ENCODE measurements around the gene MMP24. TPM values are rescaled to one million over a fixed set of nuclear protein-coding genes. Genes with fewer than 3 reads are reported as not detected.
A peak's percentile ranks its signal among the peaks of the same experiment; 100 is the strongest.

The MMP24 gene
- total and polyA plus RNA-seq, 2 experiments from 2014 or later = 0.70 to 8.5 TPM

DNA sequence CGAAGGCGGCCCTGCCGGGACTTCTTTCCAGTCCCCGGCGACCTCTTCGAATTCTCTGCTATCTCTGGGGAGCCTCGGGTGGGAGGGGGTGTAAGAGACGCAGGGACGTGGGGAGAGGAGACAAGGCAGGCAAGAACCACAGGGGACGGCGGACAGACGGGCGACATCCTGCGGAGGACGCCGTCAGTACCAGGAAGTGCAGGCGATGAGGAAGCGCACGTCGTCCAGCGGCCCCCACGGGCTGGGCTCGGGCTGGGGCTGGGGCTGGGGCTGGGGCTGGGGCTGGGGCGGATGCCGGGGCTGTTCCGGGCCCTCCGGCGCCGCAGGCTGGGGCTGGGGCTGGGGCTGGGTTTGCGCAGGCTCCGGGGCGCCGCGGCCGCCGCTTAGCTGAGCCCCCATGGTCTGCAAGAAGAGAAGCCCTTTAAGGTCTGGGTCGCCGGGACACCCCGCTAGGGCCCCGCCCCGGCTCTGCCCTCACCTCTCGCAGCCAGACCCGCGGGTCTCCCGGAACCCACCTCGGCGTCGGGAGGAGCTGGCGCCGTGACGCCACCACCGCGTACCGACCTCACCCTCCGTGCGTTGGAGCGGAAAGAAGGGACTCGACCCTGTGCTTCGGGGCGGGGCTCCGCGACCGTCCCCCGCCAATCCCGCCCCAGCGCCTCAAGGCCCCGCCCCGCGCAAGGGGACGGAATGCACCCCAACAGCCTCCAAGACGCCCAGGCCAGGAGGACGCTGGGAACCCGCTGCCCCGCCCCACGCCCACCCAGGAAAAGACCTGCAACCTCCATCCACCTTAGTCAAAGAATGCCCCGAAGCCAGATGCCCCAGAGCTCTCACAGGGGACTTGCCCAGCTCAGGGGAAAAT, 51.3 kb downstream of the MMP24 start, which contains the start of gene MMP24OS:
Gene MMP24OS (minus strand): TSS at position 592 of the 865 bp plus-strand sequence. CDS start 193 bp downstream, at position 399.
- TF ChIP-seq EZH2phosphoT487 (IDR thresholded peaks at IDR 0.05; ENCODE audit: insufficient read depth, low read depth) = no peak
- TF ChIP-seq EZH2 (IDR thresholded peaks at IDR 0.05; ENCODE audit: insufficient read depth, poor library complexity, severe bottlenecking) = no peak
- Histone ChIP-seq H3F3A (ENCODE audit: insufficient read depth) (peaks cover 43% of the 10 kb centered on the region), H3K9me2 (ENCODE audit: insufficient read depth) (no peaks in the 10 kb centered on the region), H3K9ac (peak within 1 kb of the TSS; percentile 91), H3K27ac (peak within 1 kb of the TSS; percentile 88), H3K4me2 (ENCODE audit: unreplicated experiment) (peak within 1 kb of the TSS; percentile 94), H3K79me2 (ENCODE audit: insufficient read depth) (peaks cover 53% of the 10 kb centered on the region), H3K9me3 (ENCODE audit: low read depth) (no peaks in the 10 kb centered on the region), H3K36me3 (ENCODE audit: low read depth) (peaks cover 9% of the 10 kb centered on the region; the same call in 1 of the 2 replicates), H3K27me3 (replicated peaks; ENCODE audit: insufficient read depth) (no peaks in the 10 kb centered on the region), H3K4me3 (peak within 1 kb of the TSS; percentile 85), H2AFZ (peak within 1 kb of the TSS; percentile 39; the same call in 1 of the 2 replicates), H4K20me1 (ENCODE audit: insufficient read depth) (no peaks in the 10 kb centered on the region), H3K4me1 (ENCODE audit: insufficient read depth) (peaks cover 10% of the 10 kb centered on the region; the same call in 1 of the 2 replicates)
- in situ Hi-C loops (cut with MboI) = no loop called here
- WGBS, 2 experiments (ENCODE audit: low coverage in 1 of 2, low lambda C conversion rate in 2 of 2, missing lambda C conversion rate in 2 of 2) = 0 to 3% methylated on average over 8 to 69 of the region's 76 CpGs
- peak; percentile 94 for DNase-seq

DNA sequence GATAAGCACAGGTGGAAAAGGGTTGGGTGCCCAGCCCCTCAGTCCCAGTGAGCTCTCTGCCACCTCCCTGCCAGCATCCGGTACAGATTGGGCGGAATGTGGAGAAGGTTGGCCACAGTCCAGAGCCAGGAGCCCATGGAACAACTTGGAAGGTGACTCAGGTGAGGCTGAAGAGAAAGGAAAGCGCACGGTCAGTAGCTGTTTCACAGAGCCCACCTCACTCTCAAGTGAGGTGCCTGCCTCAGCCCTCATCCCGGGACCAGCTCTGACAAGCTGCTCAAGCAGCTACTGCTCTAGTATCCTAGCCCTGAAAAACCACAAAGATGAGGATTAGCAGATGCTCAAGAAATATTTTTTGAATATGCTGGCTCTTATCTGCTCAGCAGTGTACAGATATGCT, 52.5 kb downstream of the MMP24 start:
- no peak overlapping the region for H2AFZ ChIP-seq
- H3K4me3 ChIP-seq = no peak overlapping the region
- no peaks in the 10 kb centered on the region for H3K9me3 ChIP-seq (ENCODE audit: low read depth)
- H3K4me1 ChIP-seq (ENCODE audit: insufficient read depth) = peaks cover 10% of the 10 kb centered on the region; the same call in 1 of the 2 replicates
- H3K36me3 ChIP-seq (ENCODE audit: low read depth) = peaks cover 9% of the 10 kb centered on the region; the same call in 1 of the 2 replicates
- peaks cover 66% of the 10 kb centered on the region for H3K79me2 ChIP-seq (ENCODE audit: insufficient read depth)
- peak; percentile 26 for DNase-seq
- H3F3A ChIP-seq (ENCODE audit: insufficient read depth) = peaks cover 38% of the 10 kb centered on the region
- WGBS, 2 experiments (ENCODE audit: low coverage in 1 of 2, low lambda C conversion rate in 2 of 2, missing lambda C conversion rate in 2 of 2) = 88 to 93% methylated on average over 5 of the region's 5 CpGs
- H3K9me2 ChIP-seq (ENCODE audit: insufficient read depth) = no peaks in the 10 kb centered on the region
- in situ Hi-C loops (cut with MboI) = no loop called here
- no peaks in the 10 kb centered on the region for H3K27me3 ChIP-seq (replicated peaks; ENCODE audit: insufficient read depth)
- TF ChIP-seq EZH2 (IDR thresholded peaks at IDR 0.05; ENCODE audit: insufficient read depth, poor library complexity, severe bottlenecking) (no peak), EZH2phosphoT487 (IDR thresholded peaks at IDR 0.05; ENCODE audit: insufficient read depth, low read depth) (no peak)
- H3K9ac ChIP-seq = no peak overlapping the region
- no peak overlapping the region for H3K27ac ChIP-seq
- H4K20me1 ChIP-seq (ENCODE audit: insufficient read depth) = no peaks in the 10 kb centered on the region
- no peak overlapping the region for H3K4me2 ChIP-seq (ENCODE audit: unreplicated experiment)

GRCh38 chr20:35279533-35280174, 53.2 kb downstream of the MMP24 start:
- in situ Hi-C loops (cut with MboI) = no loop called here
- Histone ChIP-seq H3K9ac (no peak overlapping the region), H3K4me2 (ENCODE audit: unreplicated experiment) (no peak overlapping the region), H3K9me2 (ENCODE audit: insufficient read depth) (no peaks in the 10 kb centered on the region), H3K27me3 (replicated peaks; ENCODE audit: insufficient read depth) (no peaks in the 10 kb centered on the region), H3K36me3 (ENCODE audit: low read depth) (peaks cover 9% of the 10 kb centered on the region; the same call in 1 of the 2 replicates), H3K9me3 (ENCODE audit: low read depth) (no peaks in the 10 kb centered on the region), H3K4me1 (ENCODE audit: insufficient read depth) (peaks cover 10% of the 10 kb centered on the region; the same call in 1 of the 2 replicates), H3K79me2 (ENCODE audit: insufficient read depth) (peaks cover 71% of the 10 kb centered on the region), H3K4me3 (no peak overlapping the region), H2AFZ (no peak overlapping the region), H3F3A (ENCODE audit: insufficient read depth) (peaks cover 38% of the 10 kb centered on the region), H4K20me1 (ENCODE audit: insufficient read depth) (no peaks in the 10 kb centered on the region), H3K27ac (no peak overlapping the region)
- 96 to 97% methylated on average over 7 of the region's 7 CpGs for WGBS, 2 experiments (ENCODE audit: low coverage in 1 of 2, low lambda C conversion rate in 2 of 2, missing lambda C conversion rate in 2 of 2)
- TF ChIP-seq EZH2phosphoT487 (IDR thresholded peaks at IDR 0.05; ENCODE audit: insufficient read depth, low read depth) (no peak), EZH2 (IDR thresholded peaks at IDR 0.05; ENCODE audit: insufficient read depth, poor library complexity, severe bottlenecking) (no peak)
- no peak for DNase-seq

GRCh38 chr20:35280523-35280922, 54.0 kb downstream of the MMP24 start:
- no peaks in the 10 kb centered on the region for H3K9me2 ChIP-seq (ENCODE audit: insufficient read depth)
- no peaks in the 10 kb centered on the region for H4K20me1 ChIP-seq (ENCODE audit: insufficient read depth)
- no peak for DNase-seq
- H3K79me2 ChIP-seq (ENCODE audit: insufficient read depth) = peaks cover 69% of the 10 kb centered on the region
- H3K9ac ChIP-seq = no peak overlapping the region
- peaks cover 38% of the 10 kb centered on the region for H3F3A ChIP-seq (ENCODE audit: insufficient read depth)
- H3K36me3 ChIP-seq (ENCODE audit: low read depth) = peaks cover 9% of the 10 kb centered on the region; the same call in 1 of the 2 replicates
- H3K9me3 ChIP-seq (ENCODE audit: low read depth) = no peaks in the 10 kb centered on the region
- no peak overlapping the region for H3K27ac ChIP-seq
- peaks cover 15% of the 10 kb centered on the region for H3K4me1 ChIP-seq (ENCODE audit: insufficient read depth)
- no peak overlapping the region for H3K4me2 ChIP-seq (ENCODE audit: unreplicated experiment)
- WGBS, 2 experiments (ENCODE audit: low coverage in 1 of 2, low lambda C conversion rate in 2 of 2, missing lambda C conversion rate in 2 of 2) = 91 to 92% methylated on average over 6 of the region's 6 CpGs
- H3K4me3 ChIP-seq = no peak overlapping the region
- TF ChIP-seq EZH2phosphoT487 (IDR thresholded peaks at IDR 0.05; ENCODE audit: insufficient read depth, low read depth) (no peak), EZH2 (IDR thresholded peaks at IDR 0.05; ENCODE audit: insufficient read depth, poor library complexity, severe bottlenecking) (no peak)
- H2AFZ ChIP-seq = no peak overlapping the region
- H3K27me3 ChIP-seq (replicated peaks; ENCODE audit: insufficient read depth) = no peaks in the 10 kb centered on the region
- in situ Hi-C loops (cut with MboI) = no loop called here
